ENCODE data around the gene BAK1. TPM values are rescaled to one million over a fixed set of nuclear protein-coding genes. Genes with fewer than 3 reads are reported as not detected.
"Not testable (repeated sequence)": the region's sequence is repeated elsewhere in the genome, so short reads cannot be mapped to it uniquely, and the experiment has no call there.

Gene BAK1
- total RNA-seq, 2 donors from 2014 or later, result 101 to 103 TPM

- Mint-ChIP-seq H3K4me1 (ENCODE audit: low read depth in 2 of 2) (peaks cover 8 to 14% of the 10 kb centered on the region in 2 donors), H3K4me3 (no peak overlapping the region), H3K27me3 (peaks cover 0 to 9% of the 10 kb centered on the region in 2 donors), H3K36me3 (no peaks in the 10 kb centered on the region), H3K27ac (no peak overlapping the region), H3K9me3 (no peaks in the 10 kb centered on the region)
- ATAC-seq, result no peak
- DNase-seq (ENCODE audit: low spot score), result no peak
These were observed 19.4 kb upstream of the BAK1 start for GRCh38 chr6:33599413-33599938.

GRCh38 chr6:33597551-33598322 is 17.7 kb upstream of the BAK1 start:
- H3K4me1 Mint-ChIP-seq (ENCODE audit: low read depth in 2 of 2), result peaks cover 14 to 21% of the 10 kb centered on the region in 2 donors
- H3K27ac Mint-ChIP-seq, result no peak overlapping the region
- H3K9me3 Mint-ChIP-seq, result no peaks in the 10 kb centered on the region
- DNase-seq (ENCODE audit: low spot score), result no peak
- peaks cover 0 to 8% of the 10 kb centered on the region in 2 donors for H3K27me3 Mint-ChIP-seq
- H3K36me3 Mint-ChIP-seq, result no peaks in the 10 kb centered on the region
- ATAC-seq, result no peak
- H3K4me3 Mint-ChIP-seq, result no peak overlapping the region

DNA sequence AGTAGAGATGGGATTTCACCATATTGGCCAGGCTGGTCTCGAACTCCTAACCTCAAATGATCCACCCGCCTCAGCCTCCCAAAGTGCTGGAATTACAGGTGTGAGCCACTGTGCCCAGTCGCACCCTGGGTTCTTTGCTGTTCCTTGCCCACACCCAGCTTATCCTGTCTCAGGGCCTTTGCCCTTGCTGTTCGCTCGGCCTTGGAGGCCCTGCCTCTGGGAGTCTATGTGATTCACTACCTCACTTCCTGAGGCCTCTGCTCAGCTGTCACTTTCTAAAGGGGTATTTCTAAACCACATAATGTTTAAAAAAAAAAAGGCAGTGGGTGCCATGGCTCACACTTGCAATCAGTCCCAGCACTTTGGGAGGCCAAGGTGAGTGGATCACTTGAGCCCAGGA is 16.8 kb upstream of the BAK1 start:
- Mint-ChIP-seq H3K27ac (peak overlapping the region; percentile 33 to 76), H3K27me3 (peaks cover 0 to 13% of the 10 kb centered on the region in 2 donors), H3K4me3 (peak overlapping the region; percentile 52), H3K4me1 (ENCODE audit: low read depth in 2 of 2) (peaks cover 22 to 29% of the 10 kb centered on the region in 2 donors)
- DNase-seq (ENCODE audit: low spot score); H3K9me3 Mint-ChIP-seq; H3K36me3 Mint-ChIP-seq: not testable (repeated sequence)
- peak; percentile 85 to 87 for ATAC-seq

- no peak for ATAC-seq
- H3K27ac Mint-ChIP-seq, result peak overlapping the region in 1 of 2 donors; percentile 43
- H3K4me3 Mint-ChIP-seq, result no peak overlapping the region
- H3K9me3 Mint-ChIP-seq, result no peaks in the 10 kb centered on the region
- H3K36me3 Mint-ChIP-seq, result no peaks in the 10 kb centered on the region
- peaks cover 22 to 29% of the 10 kb centered on the region in 2 donors for H3K4me1 Mint-ChIP-seq (ENCODE audit: low read depth in 2 of 2)
- peaks cover 0 to 13% of the 10 kb centered on the region in 2 donors for H3K27me3 Mint-ChIP-seq
- no peak for DNase-seq (ENCODE audit: low spot score)
These were observed 15.1 kb upstream of the BAK1 start for GRCh38 chr6:33595001-33595846.

DNA sequence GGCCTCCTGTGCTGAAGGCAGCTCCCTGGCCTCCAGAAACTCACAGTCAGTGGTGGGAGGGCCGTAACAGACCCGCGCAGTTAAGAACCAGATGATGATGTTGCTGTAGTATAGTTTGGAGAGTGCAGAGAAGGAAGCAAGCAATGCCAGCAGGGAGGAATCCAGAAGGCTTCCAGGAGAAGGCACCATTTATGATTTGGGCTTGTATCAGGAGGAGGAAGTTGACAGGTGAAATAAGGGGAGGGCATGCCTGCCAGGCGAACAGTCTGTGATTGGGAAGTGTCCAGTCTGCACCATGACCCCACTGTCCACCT is 13.3 kb upstream of the BAK1 start:
- H3K36me3 Mint-ChIP-seq, result no peaks in the 10 kb centered on the region
- H3K4me3 Mint-ChIP-seq, result peak overlapping the region; percentile 63
- H3K4me1 Mint-ChIP-seq (ENCODE audit: low read depth in 2 of 2), result peaks cover 22 to 29% of the 10 kb centered on the region in 2 donors
- peaks cover 0 to 13% of the 10 kb centered on the region in 2 donors for H3K27me3 Mint-ChIP-seq
- no peak for DNase-seq (ENCODE audit: low spot score)
- H3K27ac Mint-ChIP-seq, result no peak overlapping the region
- ATAC-seq, result no peak
- H3K9me3 Mint-ChIP-seq, result no peaks in the 10 kb centered on the region

- H3K4me1 Mint-ChIP-seq (ENCODE audit: low read depth in 2 of 2), result peaks cover 22 to 26% of the 10 kb centered on the region in 2 donors
- DNase-seq (ENCODE audit: low spot score) (no peak), ATAC-seq (peak; percentile 22 to 51)
- peak overlapping the region; percentile 63 for H3K4me3 Mint-ChIP-seq
- peak overlapping the region in 1 of 2 donors; percentile 21 for H3K27ac Mint-ChIP-seq
- no peaks in the 10 kb centered on the region for H3K36me3 Mint-ChIP-seq
- H3K27me3 Mint-ChIP-seq, result peaks cover 0 to 13% of the 10 kb centered on the region in 2 donors
- H3K9me3 Mint-ChIP-seq, result no peaks in the 10 kb centered on the region
These were observed 12.7 kb upstream of the BAK1 start for GRCh38 chr6:33592595-33593413.

DNA sequence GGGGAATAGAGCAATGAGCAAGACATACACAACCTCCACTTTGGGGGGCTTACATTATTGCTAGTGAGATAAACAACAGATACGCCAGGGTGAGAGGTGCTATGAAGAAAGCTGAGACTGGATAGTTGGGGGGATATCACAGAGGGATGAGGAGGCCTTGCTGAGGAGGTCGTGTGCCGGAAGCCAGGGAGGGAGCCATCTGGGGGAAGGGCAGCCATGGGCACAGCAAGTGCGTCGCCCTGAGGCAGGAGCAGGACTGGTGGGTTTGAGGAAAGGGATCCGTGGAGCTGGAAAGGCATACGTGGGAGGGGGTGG is 12.2 kb upstream of the BAK1 start:
- H3K9me3 Mint-ChIP-seq, result no peaks in the 10 kb centered on the region
- peak overlapping the region in 1 of 2 donors; percentile 21 for H3K27ac Mint-ChIP-seq
- H3K4me3 Mint-ChIP-seq, result no peak overlapping the region
- DNase-seq (ENCODE audit: low spot score) (no peak), ATAC-seq (no peak)
- H3K4me1 Mint-ChIP-seq (ENCODE audit: low read depth in 2 of 2), result peaks cover 22% of the 10 kb centered on the region in 2 donors
- H3K27me3 Mint-ChIP-seq, result peaks cover 0 to 13% of the 10 kb centered on the region in 2 donors
- H3K36me3 Mint-ChIP-seq, result no peaks in the 10 kb centered on the region

DNA sequence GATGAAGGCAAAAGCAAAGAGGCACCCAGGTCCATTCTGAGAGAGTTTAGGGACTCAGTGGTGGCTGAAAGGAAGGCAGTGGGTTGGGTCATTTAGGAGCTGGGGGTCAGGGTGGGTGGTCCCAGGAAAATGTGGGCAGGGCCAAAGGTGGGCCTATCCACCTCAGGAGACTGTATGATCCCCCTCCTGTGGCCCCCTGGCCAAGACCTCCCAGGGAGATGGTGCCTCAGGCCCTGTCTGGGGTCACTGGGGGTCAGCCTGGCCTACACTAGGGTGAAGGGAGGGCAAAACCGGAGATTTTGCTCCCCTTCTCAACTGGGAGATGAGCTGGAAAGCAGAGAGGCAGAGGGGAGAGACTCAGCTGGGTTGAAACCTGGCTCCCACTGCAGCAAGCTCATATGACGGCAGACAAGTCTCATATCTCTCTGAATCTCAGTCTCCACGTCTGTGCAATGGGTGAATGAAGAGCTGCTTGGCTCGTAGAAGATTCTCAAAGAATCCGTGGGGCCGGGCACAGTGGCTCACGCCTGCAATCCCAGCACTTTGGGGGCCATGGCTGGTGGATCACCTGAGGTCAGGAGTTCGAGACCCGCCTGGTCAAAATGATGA is 11.5 kb upstream of the BAK1 start:
- no peaks in the 10 kb centered on the region for H3K36me3 Mint-ChIP-seq
- DNase-seq (ENCODE audit: low spot score) (no peak), ATAC-seq (no peak)
- no peak overlapping the region for H3K4me3 Mint-ChIP-seq
- peak overlapping the region in 1 of 2 donors; percentile 21 for H3K27ac Mint-ChIP-seq
- H3K27me3 Mint-ChIP-seq, result peaks cover 0 to 13% of the 10 kb centered on the region in 2 donors
- no peaks in the 10 kb centered on the region for H3K9me3 Mint-ChIP-seq
- peaks cover 15 to 22% of the 10 kb centered on the region in 2 donors for H3K4me1 Mint-ChIP-seq (ENCODE audit: low read depth in 2 of 2)

- DNase-seq (ENCODE audit: low spot score) (no peak), ATAC-seq (no peak)
- Mint-ChIP-seq H3K36me3 (no peaks in the 10 kb centered on the region), H3K9me3 (no peaks in the 10 kb centered on the region), H3K27ac (no peak overlapping the region), H3K4me1 (ENCODE audit: low read depth in 2 of 2) (peaks cover 17 to 26% of the 10 kb centered on the region in 2 donors), H3K4me3 (no peak overlapping the region), H3K27me3 (peaks cover 0 to 13% of the 10 kb centered on the region in 2 donors)
These were observed 10.6 kb upstream of the BAK1 start for GRCh38 chr6:33590531-33591198.

GRCh38 chr6:33589731-33590530 is 9.9 kb upstream of the BAK1 start:
- peak; percentile 17 to 19 for ATAC-seq
- no peaks in the 10 kb centered on the region for H3K9me3 Mint-ChIP-seq

DNA sequence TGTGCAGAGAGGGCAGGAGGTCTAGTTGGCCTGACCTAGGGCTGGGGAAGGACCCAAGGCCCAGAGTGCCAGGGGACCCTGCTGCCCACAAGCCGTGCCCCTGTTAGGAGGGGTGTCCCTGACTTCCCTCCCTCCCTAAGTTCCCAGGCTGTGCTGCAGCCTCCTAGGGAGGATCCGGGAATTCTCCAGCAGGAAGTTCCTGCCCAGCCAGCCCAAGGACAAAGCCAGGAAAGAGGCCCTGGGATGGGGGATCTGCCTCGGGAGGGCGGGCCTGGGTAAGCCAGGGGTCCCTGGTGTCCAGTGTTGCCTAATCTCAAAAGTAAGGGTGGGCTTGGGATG is 9.3 kb upstream of the BAK1 start:
- Mint-ChIP-seq H3K4me1 (ENCODE audit: low read depth in 2 of 2) (peaks cover 26 to 32% of the 10 kb centered on the region in 2 donors), H3K4me3 (no peak overlapping the region), H3K9me3 (no peaks in the 10 kb centered on the region), H3K36me3 (no peaks in the 10 kb centered on the region), H3K27me3 (peaks cover 0 to 10% of the 10 kb centered on the region in 2 donors), H3K27ac (no peak overlapping the region)
- ATAC-seq, result no peak
- no peak for DNase-seq (ENCODE audit: low spot score)

More at GRCh38 chr6:33589731-33590530, 9.9 kb upstream of the BAK1 start:
- no peaks in the 10 kb centered on the region for H3K36me3 Mint-ChIP-seq
- peaks cover 21 to 30% of the 10 kb centered on the region in 2 donors for H3K4me1 Mint-ChIP-seq (ENCODE audit: low read depth in 2 of 2)
- DNase-seq (ENCODE audit: low spot score), result no peak
- H3K27ac Mint-ChIP-seq, result no peak overlapping the region
- no peak overlapping the region for H3K4me3 Mint-ChIP-seq
- H3K27me3 Mint-ChIP-seq, result peaks cover 0 to 13% of the 10 kb centered on the region in 2 donors

DNA sequence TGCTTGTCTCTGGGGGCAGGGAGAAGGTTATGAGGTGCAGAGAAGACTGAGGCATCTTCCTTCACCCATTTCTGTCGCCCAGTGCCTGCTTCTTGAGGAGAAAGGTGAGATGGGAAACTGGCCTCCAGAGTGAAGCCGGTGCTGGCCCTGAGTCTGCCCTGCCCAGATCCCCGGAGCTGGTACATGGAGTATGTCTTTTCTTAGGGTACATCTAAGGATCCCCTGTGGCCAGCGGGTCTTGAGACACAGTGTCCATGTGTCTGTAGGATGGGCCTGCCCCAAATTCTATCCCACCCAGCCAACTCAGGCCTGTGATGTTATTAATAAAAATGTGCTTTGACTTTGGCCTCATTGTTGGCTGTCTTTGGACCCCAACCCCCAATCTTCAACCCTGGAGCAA is 8.8 kb upstream of the BAK1 start:
- Mint-ChIP-seq H3K4me1 (ENCODE audit: low read depth in 2 of 2) (peaks cover 29 to 32% of the 10 kb centered on the region in 2 donors), H3K27ac (no peak overlapping the region), H3K27me3 (peaks cover 0 to 10% of the 10 kb centered on the region in 2 donors), H3K36me3 (no peaks in the 10 kb centered on the region), H3K9me3 (no peaks in the 10 kb centered on the region), H3K4me3 (no peak overlapping the region)
- no peak for DNase-seq (ENCODE audit: low spot score)
- ATAC-seq, result no peak

All from natural killer cell treated with Interleukin-12 subunit alpha and Interleukin-12 subunit beta and Interleukin-15 and Interleukin-18, amount 100 ng/mL, for 72 hours (primary cell).